OCI-LY1 (cell line): ENCODE measurements around the gene ACVR1B.

ENCODE experiments used
- H2AFZ ChIP-seq: fragments of 200-600 bp; sonication (generic), shearing (Covaris generic); 2 replicates; pipeline ENCODE4 v1.6.0; 2014; ENCODE audit warnings: antibody characterized with exemption, mild to moderate bottlenecking, low read length
- H3F3A ChIP-seq: fragments of 200-600 bp; sonication (generic), shearing (Covaris generic); 2 replicates; pipeline ENCODE4 v1.6.0; 2014; ENCODE audit warnings: mild to moderate bottlenecking, antibody characterized with exemption, low read length, moderate library complexity; ENCODE audit not compliant: insufficient read depth
- H3K27ac ChIP-seq: fragments of 200-600 bp; sonication (generic); 2 replicates; pipeline ENCODE4 v1.5.1; 2014; ENCODE audit warnings: low read length, mixed run types, mild to moderate bottlenecking, low read depth; ENCODE audit not compliant: poor library complexity, severe bottlenecking
- H3K27me3 ChIP-seq: fragments of 200-600 bp; sonication (generic); 2 replicates; pipeline ENCODE4 v1.6.0; 2014; ENCODE audit warnings: antibody characterized with exemption, mild to moderate bottlenecking, low read length, moderate library complexity; ENCODE audit not compliant: insufficient read depth
- H3K36me3 ChIP-seq: fragments of 200-600 bp; sonication (generic); 2 replicates; pipeline ENCODE4 v1.6.1; 2014; ENCODE audit warnings: mild to moderate bottlenecking, antibody characterized with exemption, low read length, moderate library complexity, mixed read lengths; ENCODE audit not compliant: insufficient read depth
- H3K4me1 ChIP-seq: fragments of 200-600 bp; sonication (generic); 2 replicates; pipeline ENCODE4 v1.5.1; 2014; ENCODE audit warnings: mild to moderate bottlenecking, low read length, moderate library complexity; ENCODE audit not compliant: insufficient read depth, severe bottlenecking
- H3K4me2 ChIP-seq: fragments of 200-600 bp; sonication (generic), shearing (Covaris generic); 2 replicates; pipeline ENCODE4 v1.6.1; 2014; ENCODE audit warnings: low read length
- H3K4me3 ChIP-seq: fragments of 200-600 bp; sonication (generic); 2 replicates; pipeline ENCODE4 v1.5.1; 2014; ENCODE audit warnings: low read length, low read depth, mild to moderate bottlenecking, mixed read lengths; ENCODE audit not compliant: poor library complexity, severe bottlenecking
- H3K79me2 ChIP-seq: fragments of 200-600 bp; shearing (Covaris generic); 2 replicates; pipeline ENCODE4 v1.6.1; 2016; ENCODE audit warnings: mixed run types, low read length, mixed read lengths; ENCODE audit not compliant: insufficient read depth
- H3K9ac ChIP-seq: fragments of 200-600 bp; sonication (generic), shearing (Covaris generic); 2 replicates; pipeline ENCODE4 v1.6.1; 2014; ENCODE audit warnings: mild to moderate bottlenecking, low read length, mixed read lengths
- H3K9me2 ChIP-seq: fragments of 200-600 bp; sonication (generic), shearing (Covaris generic); 2 replicates; pipeline ENCODE4 v1.6.1; 2014; ENCODE audit warnings: low read depth, mild to moderate bottlenecking, low read length, mixed read lengths
- H3K9me3 ChIP-seq: fragments of 200-600 bp; shearing (Covaris generic); 2 replicates; pipeline ENCODE4 v1.6.1; 2014; ENCODE audit warnings: low read length, mixed read lengths
- H4K20me1 ChIP-seq: fragments of 200-600 bp; sonication (generic), shearing (Covaris generic); 2 replicates; pipeline ENCODE4 v1.6.0; 2016; ENCODE audit warnings: mild to moderate bottlenecking, low read length; ENCODE audit not compliant: insufficient read depth
- EZH2 ChIP-seq: fragments of 200-600 bp; sonication (generic), shearing (Covaris generic); IDR thresholded peaks from 2 replicates; pipeline ENCODE4 v1.8.0; 2017; ENCODE audit warnings: borderline replicate concordance, mixed run types, mild to moderate bottlenecking, antibody characterized with exemption, low read length, moderate library complexity, mixed read lengths
- TF ChIP-seq, protein P1 (sequence below): fragments of 200-600 bp; sonication (generic), shearing (Covaris generic); IDR thresholded peaks from 2 replicates; pipeline ENCODE4 v1.5.1; 2017; ENCODE audit warnings: mild to moderate bottlenecking, antibody characterized with exemption, low read length, moderate library complexity, mixed read lengths

Gene ACVR1B

DNA sequence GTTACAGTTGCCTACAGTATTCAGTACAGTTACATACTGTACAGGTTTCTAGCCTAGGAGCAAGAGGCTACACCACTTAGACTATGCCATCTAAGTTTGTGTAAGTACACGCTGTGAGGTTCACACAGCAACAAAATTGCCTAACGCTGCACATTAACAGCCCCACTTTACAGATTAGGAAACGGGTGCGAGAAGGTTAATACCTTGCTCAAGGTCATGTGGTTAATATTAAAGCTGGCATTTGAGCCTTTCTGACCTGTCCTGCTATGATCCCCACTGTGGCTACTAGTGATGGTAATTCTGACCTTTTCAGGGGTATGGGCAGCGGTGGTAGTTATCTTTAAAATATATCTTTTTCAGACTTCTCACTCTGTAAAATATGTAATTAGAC is 20.9 kb downstream of the ACVR1B start:
- Histone ChIP-seq H3K9me3 (no peaks in the 10 kb centered on the region), H3K79me2 (no peaks in the 10 kb centered on the region), H3K9ac (no peak overlapping the region), H3K27ac (no peak overlapping the region), H3K4me3 (no peak overlapping the region), H3F3A (no peaks in the 10 kb centered on the region), H3K36me3 (peaks cover 14% of the 10 kb centered on the region; the same call in 1 of the 2 replicates), H3K27me3 (no peaks in the 10 kb centered on the region), H2AFZ (no peak overlapping the region), H3K4me1 (no peaks in the 10 kb centered on the region), H3K4me2 (no peak overlapping the region), H4K20me1 (no peaks in the 10 kb centered on the region; the same call in none of the 2 replicates), H3K9me2 (no peaks in the 10 kb centered on the region)
- no peak for TF ChIP-seq EZH2
- TF ChIP-seq, protein P1, sequence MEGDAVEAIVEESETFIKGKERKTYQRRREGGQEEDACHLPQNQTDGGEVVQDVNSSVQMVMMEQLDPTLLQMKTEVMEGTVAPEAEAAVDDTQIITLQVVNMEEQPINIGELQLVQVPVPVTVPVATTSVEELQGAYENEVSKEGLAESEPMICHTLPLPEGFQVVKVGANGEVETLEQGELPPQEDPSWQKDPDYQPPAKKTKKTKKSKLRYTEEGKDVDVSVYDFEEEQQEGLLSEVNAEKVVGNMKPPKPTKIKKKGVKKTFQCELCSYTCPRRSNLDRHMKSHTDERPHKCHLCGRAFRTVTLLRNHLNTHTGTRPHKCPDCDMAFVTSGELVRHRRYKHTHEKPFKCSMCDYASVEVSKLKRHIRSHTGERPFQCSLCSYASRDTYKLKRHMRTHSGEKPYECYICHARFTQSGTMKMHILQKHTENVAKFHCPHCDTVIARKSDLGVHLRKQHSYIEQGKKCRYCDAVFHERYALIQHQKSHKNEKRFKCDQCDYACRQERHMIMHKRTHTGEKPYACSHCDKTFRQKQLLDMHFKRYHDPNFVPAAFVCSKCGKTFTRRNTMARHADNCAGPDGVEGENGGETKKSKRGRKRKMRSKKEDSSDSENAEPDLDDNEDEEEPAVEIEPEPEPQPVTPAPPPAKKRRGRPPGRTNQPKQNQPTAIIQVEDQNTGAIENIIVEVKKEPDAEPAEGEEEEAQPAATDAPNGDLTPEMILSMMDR = no peak

DNA sequence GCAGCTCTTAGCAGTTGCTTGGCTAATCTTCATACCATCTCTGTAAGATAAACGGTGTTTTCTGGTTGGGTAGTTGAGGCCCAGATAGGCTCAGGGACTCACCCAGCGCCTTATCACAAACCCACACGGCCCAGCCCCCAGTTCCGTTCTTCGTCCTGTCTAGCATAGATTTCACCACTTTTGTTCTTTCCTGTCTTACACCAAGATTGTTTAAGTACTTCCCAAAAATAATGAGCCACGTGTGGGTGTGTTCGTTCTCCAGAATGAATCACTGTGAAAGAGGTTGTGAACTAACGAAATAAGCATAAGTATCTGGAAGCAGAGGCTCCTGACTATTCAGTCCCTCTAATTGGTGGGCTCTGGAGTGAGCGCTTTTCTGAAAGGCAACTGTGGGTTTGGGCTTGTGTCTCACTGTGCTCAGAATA is 21.4 kb downstream of the ACVR1B start:
- H3K36me3 ChIP-seq = peaks cover 14% of the 10 kb centered on the region; the same call in 1 of the 2 replicates
- no peaks in the 10 kb centered on the region for H3K9me3 ChIP-seq
- H3K4me2 ChIP-seq = no peak overlapping the region
- no peak overlapping the region for H3K9ac ChIP-seq
- H3F3A ChIP-seq = no peaks in the 10 kb centered on the region
- no peaks in the 10 kb centered on the region for H3K4me1 ChIP-seq
- no peak overlapping the region for H2AFZ ChIP-seq
- TF ChIP-seq EZH2 = no peak
- TF ChIP-seq, protein P1 = no peak
- H3K27me3 ChIP-seq = no peaks in the 10 kb centered on the region
- no peaks in the 10 kb centered on the region; the same call in none of the 2 replicates for H4K20me1 ChIP-seq
- no peaks in the 10 kb centered on the region for H3K9me2 ChIP-seq
- no peak overlapping the region for H3K4me3 ChIP-seq
- H3K27ac ChIP-seq = no peak overlapping the region
- H3K79me2 ChIP-seq = no peaks in the 10 kb centered on the region

DNA sequence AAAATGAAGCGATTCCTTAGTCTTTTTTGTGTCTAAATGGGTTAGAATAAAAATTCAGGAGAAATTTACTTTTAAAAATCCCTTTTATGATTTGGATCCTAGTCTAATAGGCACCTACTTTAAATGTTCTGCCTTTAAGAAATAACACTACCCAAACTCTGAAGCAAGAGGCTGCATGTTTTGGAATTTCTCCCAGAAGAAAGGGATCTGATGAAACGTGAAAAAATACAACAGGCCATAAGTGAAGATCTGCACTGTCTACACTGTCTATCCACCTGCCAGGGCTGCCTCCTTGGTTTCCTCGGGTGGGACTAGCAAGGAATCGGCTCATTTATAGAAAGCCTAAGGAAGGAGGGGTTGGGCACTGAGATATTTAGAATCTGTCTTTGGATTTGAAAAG is 22.1 kb downstream of the ACVR1B start:
- Histone ChIP-seq H3K27ac (no peak overlapping the region), H3F3A (no peaks in the 10 kb centered on the region), H3K4me1 (no peaks in the 10 kb centered on the region), H3K9me2 (no peaks in the 10 kb centered on the region), H3K9me3 (no peaks in the 10 kb centered on the region), H3K79me2 (no peaks in the 10 kb centered on the region), H3K27me3 (no peaks in the 10 kb centered on the region), H3K4me3 (no peak overlapping the region), H2AFZ (no peak overlapping the region), H3K9ac (no peak overlapping the region), H3K4me2 (no peak overlapping the region), H3K36me3 (peaks cover 14% of the 10 kb centered on the region; the same call in 1 of the 2 replicates), H4K20me1 (no peaks in the 10 kb centered on the region; the same call in none of the 2 replicates)
- TF ChIP-seq, protein P1 = no peak
- no peak for TF ChIP-seq EZH2
